ENCODE measurements around the gene OAS1.

- no peak for TF ChIP-seq CTCF (IDR thresholded peaks at IDR 0.05)
- TF ChIP-seq POLR2A (IDR thresholded peaks at IDR 0.05): no peak
These were observed 31.3 kb downstream of the OAS1 start, which contains the start of gene OAS3 for GRCh38 chr12:112937741-112938719.
